T-helper 17 cell (primary cell): Measurements from ENCODE around the gene UBQLN4. TPM values are rescaled to one million over a fixed set of nuclear protein-coding genes. Genes with fewer than 3 reads are reported as not detected.

ENCODE experiments used
- ATAC-seq: fragments of 150-1000 bp; cut with Tn5 transposase; 2 replicates; pipeline ENCODE4 v1.10.0; 2021; ENCODE audit warnings: mild to moderate bottlenecking, moderate library complexity
- DNase-seq, 3 donors: peaks; one replicate each; pipeline versions ENCODE4 v3.0.0 to v3.0.0-alpha.2; 2020 to 2021
- H3K9me3 ChIP-seq: one replicate; pipeline ENCODE4 v1.7.0; 2013; ENCODE audit warnings: low read length, mild to moderate bottlenecking; ENCODE audit not compliant: control insufficient read depth, poor library complexity, severe bottlenecking
- H3K27ac Mint-ChIP-seq: one replicate; pipeline ENCODE4 v1.8.0; 2022; ENCODE audit warnings: mild to moderate bottlenecking, moderate library complexity, mixed read lengths
- H3K27me3 Mint-ChIP-seq: one replicate; pipeline ENCODE4 v1.8.0; 2022; ENCODE audit warnings: mixed read lengths
- H3K36me3 Mint-ChIP-seq: one replicate; pipeline ENCODE4 v1.8.0; 2022; ENCODE audit warnings: low read depth, mixed read lengths
- H3K4me1 Mint-ChIP-seq: one replicate; pipeline ENCODE4 v1.8.0; 2022; ENCODE audit warnings: mild to moderate bottlenecking, mixed read lengths
- H3K4me3 Mint-ChIP-seq: one replicate; pipeline ENCODE4 v1.8.0; 2022; ENCODE audit warnings: mild to moderate bottlenecking, moderate library complexity, mixed read lengths
- total RNA-seq, 4 donors: library from RNA in 2 of 4; stranded (reverse) in 2 of 4; gene quantifications; one replicate each; pipeline ENCODE4 v1.2.3 and lab custom pipeline; 2022 to 2026

The UBQLN4 gene
- total RNA-seq, 2 donors from 2014 or later: 21.9 to 22.7 TPM

DNA sequence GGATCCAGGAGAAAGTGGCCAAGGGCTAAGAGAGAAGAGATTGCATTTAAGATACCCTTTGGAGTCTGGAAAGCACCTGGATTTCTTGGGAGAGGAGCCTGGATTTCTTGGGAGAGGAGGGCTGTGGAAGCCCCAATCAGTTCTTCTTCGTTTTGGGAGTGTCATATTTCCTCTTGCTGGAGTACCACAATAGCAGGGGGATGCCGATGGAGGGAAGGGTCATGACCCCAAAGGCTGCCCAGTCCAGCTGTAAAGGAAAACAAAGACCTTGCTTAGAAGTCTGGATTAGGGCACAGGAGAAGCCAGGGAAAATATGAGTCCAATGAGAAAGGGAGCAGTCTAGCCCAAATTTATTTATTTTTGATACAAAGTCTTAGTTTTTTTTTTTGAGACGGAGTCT, 44.2 kb downstream of the UBQLN4 start:
- ATAC-seq (no peak), DNase-seq (no peak)
- peak overlapping the region; percentile 84 for H3K27ac Mint-ChIP-seq
- peaks cover 12% of the 10 kb centered on the region for H3K36me3 Mint-ChIP-seq
- no peaks in the 10 kb centered on the region for H3K9me3 ChIP-seq
- peaks cover 27% of the 10 kb centered on the region for H3K4me1 Mint-ChIP-seq
- H3K4me3 Mint-ChIP-seq: no peak overlapping the region
- H3K27me3 Mint-ChIP-seq: no peaks in the 10 kb centered on the region

- Mint-ChIP-seq H3K36me3 (peaks cover 7% of the 10 kb centered on the region), H3K27me3 (no peaks in the 10 kb centered on the region), H3K4me3 (no peak overlapping the region), H3K27ac (peak overlapping the region; percentile 72), H3K4me1 (peaks cover 22% of the 10 kb centered on the region)
- no peaks in the 10 kb centered on the region for H3K9me3 ChIP-seq
- DNase-seq (no peak), ATAC-seq (no peak)
These were observed 46.8 kb downstream of the UBQLN4 start for GRCh38 chr1:156006666-156007376.

DNA sequence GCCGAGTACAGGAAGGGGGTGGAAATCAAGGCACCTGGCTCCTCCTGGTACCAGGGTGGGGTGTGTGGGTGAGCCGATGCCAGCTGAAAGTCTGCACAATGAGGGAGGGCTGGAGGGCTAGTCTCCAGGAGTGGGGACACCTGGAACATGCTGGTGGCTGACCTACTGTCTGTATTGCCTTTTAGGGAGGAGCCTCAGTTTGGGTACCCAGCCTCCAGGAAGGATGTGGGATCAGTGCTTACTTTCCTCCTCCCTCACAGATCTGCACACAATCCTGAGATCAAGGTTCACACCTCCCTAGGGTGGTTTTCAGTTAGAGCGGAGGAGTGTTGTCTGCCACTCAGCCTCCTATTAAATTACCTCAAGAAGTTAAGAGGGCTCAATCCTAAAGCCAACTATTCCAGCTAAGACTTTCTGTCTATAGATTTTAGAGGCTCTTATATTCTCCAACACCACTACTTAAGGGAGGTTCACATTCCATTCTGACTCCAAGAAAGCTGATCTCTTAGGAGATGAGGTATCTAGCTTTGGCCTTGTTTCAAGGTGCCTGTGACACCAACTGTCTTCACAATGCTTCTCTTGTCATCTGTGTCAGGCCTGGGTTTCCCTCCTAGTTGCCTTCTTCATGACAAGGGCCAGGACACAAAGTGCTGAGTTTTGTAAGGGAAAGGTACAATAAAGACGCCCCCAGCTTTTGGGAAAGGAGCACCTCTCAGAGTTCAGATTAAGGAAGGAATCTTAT, 48.6 kb downstream of the UBQLN4 start:
- Mint-ChIP-seq H3K27me3 (no peaks in the 10 kb centered on the region), H3K36me3 (no peaks in the 10 kb centered on the region), H3K4me1 (peaks cover 21% of the 10 kb centered on the region), H3K27ac (peak overlapping the region; percentile 74), H3K4me3 (peak overlapping the region; percentile 21)
- DNase-seq: no peak
- ATAC-seq: peak; percentile 86
- H3K9me3 ChIP-seq: no peaks in the 10 kb centered on the region

GRCh38 chr1:156003923-156004188, 49.7 kb downstream of the UBQLN4 start:
- peaks cover 18% of the 10 kb centered on the region for H3K4me1 Mint-ChIP-seq
- no peak for ATAC-seq
- H3K27me3 Mint-ChIP-seq: no peaks in the 10 kb centered on the region
- DNase-seq: no peak
- H3K9me3 ChIP-seq: no peaks in the 10 kb centered on the region
- no peaks in the 10 kb centered on the region for H3K36me3 Mint-ChIP-seq
- no peak overlapping the region for H3K27ac Mint-ChIP-seq
- H3K4me3 Mint-ChIP-seq: no peak overlapping the region

GRCh38 chr1:156002188-156002911, 51.2 kb downstream of the UBQLN4 start:
- no peak for ATAC-seq
- Mint-ChIP-seq H3K4me3 (no peak overlapping the region), H3K27me3 (no peaks in the 10 kb centered on the region), H3K4me1 (peaks cover 15% of the 10 kb centered on the region), H3K27ac (peak overlapping the region; percentile 19), H3K36me3 (no peaks in the 10 kb centered on the region)
- no peaks in the 10 kb centered on the region for H3K9me3 ChIP-seq
- DNase-seq: no peak

DNA sequence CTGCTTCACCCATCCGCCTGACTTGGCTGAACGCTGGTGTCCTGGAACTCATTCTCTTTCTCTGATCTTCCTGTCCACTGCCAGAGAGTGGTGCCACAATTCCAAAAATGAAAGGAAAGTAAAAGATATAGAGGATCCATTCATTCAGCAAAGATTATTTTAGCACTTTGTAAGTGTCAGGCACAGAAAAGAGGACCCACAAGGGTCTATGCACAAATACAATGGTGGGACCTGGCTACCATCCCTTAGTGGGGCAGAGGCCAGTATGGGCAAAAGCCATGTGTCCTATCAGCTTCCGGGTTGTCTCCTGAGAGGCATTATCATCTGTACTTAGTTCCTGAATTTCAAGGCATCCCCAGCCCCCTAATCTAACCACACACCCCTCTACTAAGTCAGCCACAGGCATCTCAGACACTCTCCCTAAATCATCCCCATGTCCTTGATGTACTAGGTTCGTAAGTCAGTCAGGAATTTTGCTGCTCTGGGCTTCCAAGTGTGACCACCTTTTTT, 51.9 kb downstream of the UBQLN4 start:
- Mint-ChIP-seq H3K36me3 (no peaks in the 10 kb centered on the region), H3K27me3 (no peaks in the 10 kb centered on the region), H3K4me3 (no peak overlapping the region), H3K27ac (peak overlapping the region; percentile 67), H3K4me1 (peaks cover 14% of the 10 kb centered on the region)
- DNase-seq (no peak), ATAC-seq (no peak)
- H3K9me3 ChIP-seq: no peaks in the 10 kb centered on the region

DNA sequence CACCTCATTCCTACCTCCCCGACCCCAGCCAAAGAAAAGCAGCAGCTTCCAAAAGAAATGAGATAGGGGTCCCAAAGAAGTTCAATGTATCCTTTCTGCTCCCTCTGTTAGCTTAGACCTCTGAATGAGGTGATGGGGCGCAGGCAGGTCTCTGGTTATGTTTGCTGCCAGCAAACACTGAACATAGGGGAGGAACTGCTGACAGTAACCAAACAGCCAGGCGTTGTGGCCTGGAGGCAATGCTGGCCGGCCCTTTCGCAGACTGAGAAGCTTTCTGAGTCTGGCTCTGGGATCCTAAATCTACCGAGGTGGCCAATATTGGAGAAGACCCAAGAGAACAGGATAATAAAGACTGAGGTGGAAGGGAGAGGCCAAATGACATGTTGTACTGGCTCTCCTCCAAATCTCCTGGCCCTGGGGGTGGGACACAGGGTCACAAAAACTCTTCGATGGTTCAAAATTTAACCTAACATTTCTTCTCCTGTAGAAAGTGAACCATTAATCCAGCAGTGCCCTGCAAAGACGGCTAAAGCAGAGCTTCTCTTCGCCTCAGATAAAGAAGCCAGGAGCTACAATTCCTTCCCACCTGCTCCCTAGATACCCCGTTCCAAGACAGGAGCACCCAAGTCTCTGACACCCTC, 52.5 kb downstream of the UBQLN4 start:
- no peaks in the 10 kb centered on the region for H3K36me3 Mint-ChIP-seq
- H3K4me3 Mint-ChIP-seq: no peak overlapping the region

GRCh38 chr1:155999964-156000363, 53.6 kb downstream of the UBQLN4 start:
- Mint-ChIP-seq H3K27me3 (no peaks in the 10 kb centered on the region), H3K36me3 (no peaks in the 10 kb centered on the region)
- H3K9me3 ChIP-seq: no peaks in the 10 kb centered on the region

More for the DNA sequence above, 52.5 kb downstream of the UBQLN4 start:
- H3K4me1 Mint-ChIP-seq: peaks cover 13% of the 10 kb centered on the region
- H3K27me3 Mint-ChIP-seq: no peaks in the 10 kb centered on the region
- no peak for DNase-seq
- no peak for ATAC-seq
- H3K27ac Mint-ChIP-seq: peak overlapping the region; percentile 67
- H3K9me3 ChIP-seq: no peaks in the 10 kb centered on the region

GRCh38 chr1:155996166-155996565, 57.4 kb downstream of the UBQLN4 start:
- no peak for DNase-seq
- no peak overlapping the region for H3K27ac Mint-ChIP-seq

More at GRCh38 chr1:155999964-156000363, 53.6 kb downstream of the UBQLN4 start:
- no peak overlapping the region for H3K4me3 Mint-ChIP-seq
- DNase-seq (no peak), ATAC-seq (no peak)
- no peak overlapping the region for H3K27ac Mint-ChIP-seq
- peaks cover 9% of the 10 kb centered on the region for H3K4me1 Mint-ChIP-seq

DNA sequence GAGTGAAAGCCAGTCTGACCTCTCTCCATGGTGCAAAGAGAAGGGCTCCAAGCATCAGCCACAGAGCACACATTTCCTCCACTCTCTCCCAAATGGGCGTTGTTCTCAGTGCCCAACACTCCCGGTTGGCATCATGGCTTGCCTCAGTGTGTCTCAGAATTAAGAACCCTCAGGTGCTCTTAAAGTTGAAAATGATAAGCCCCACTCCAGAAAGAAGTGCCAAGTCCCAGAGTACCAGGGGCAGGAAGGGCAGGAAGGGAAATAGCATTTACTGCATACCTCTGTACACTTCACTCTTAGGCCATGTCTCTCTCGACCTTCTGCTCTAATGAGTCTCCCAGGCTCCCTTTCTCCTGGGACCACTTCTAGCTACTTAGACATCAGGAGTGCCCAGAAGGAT, 60.0 kb downstream of the UBQLN4 start:
- Mint-ChIP-seq H3K27me3 (no peaks in the 10 kb centered on the region), H3K4me3 (no peak overlapping the region), H3K36me3 (no peaks in the 10 kb centered on the region), H3K4me1 (peaks cover 14% of the 10 kb centered on the region), H3K27ac (peak overlapping the region; percentile 29)
- no peaks in the 10 kb centered on the region for H3K9me3 ChIP-seq
- ATAC-seq (no peak), DNase-seq (no peak)

More at GRCh38 chr1:155996166-155996565, 57.4 kb downstream of the UBQLN4 start:
- H3K27me3 Mint-ChIP-seq: no peaks in the 10 kb centered on the region
- no peak for ATAC-seq
- H3K4me3 Mint-ChIP-seq: no peak overlapping the region
- no peaks in the 10 kb centered on the region for H3K36me3 Mint-ChIP-seq
- H3K4me1 Mint-ChIP-seq: peaks cover 6% of the 10 kb centered on the region
- H3K9me3 ChIP-seq: no peaks in the 10 kb centered on the region

DNA sequence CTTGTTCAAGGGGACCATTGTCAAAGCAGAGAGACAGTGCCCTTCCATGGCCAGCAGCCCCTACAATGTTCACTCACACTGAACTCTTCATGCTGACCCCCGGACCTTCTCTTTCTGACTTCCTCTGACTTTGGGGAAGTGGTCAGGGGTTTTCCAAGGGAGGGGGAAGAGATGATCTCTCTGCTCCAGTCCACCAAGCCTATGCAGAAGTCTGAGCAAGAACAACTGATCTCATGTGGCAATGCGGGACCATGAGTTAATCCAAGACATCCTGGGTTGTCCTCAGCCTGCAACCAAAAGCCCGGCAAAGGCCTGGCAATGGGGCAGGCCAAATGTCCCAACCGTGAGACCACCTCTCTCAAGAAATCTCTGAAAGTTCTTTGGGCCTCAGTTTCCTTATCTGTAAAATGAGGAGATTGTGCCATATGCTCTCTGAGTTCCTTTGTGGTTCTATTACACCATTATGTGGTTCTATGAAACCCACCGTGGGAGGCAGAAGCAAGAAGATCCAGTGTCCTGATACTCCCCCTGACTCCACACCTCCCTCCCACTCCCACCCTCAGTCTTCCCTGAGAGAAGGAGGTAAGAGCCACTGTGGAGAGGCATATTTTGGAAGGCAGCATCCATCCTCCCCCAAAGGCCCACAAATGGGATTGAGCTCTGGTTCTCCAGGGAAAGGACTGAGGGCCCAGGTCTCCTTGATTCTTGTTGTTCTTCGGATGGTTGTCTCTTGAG, 63.4 kb downstream of the UBQLN4 start:
- ATAC-seq: peak; percentile 20
- H3K4me3 Mint-ChIP-seq: no peak overlapping the region
- H3K4me1 Mint-ChIP-seq: peaks cover 9% of the 10 kb centered on the region
- no peaks in the 10 kb centered on the region for H3K27me3 Mint-ChIP-seq
- no peaks in the 10 kb centered on the region for H3K36me3 Mint-ChIP-seq
- H3K9me3 ChIP-seq: no peaks in the 10 kb centered on the region
- no peak overlapping the region for H3K27ac Mint-ChIP-seq
- no peak for DNase-seq

- DNase-seq: peak; percentile 51 to 77 (median 66)
- ATAC-seq: peak; percentile 98
- no peaks in the 10 kb centered on the region for H3K9me3 ChIP-seq
- H3K27ac Mint-ChIP-seq: no peak overlapping the region
- H3K4me1 Mint-ChIP-seq: peaks cover 7% of the 10 kb centered on the region
- H3K36me3 Mint-ChIP-seq: no peaks in the 10 kb centered on the region
- H3K27me3 Mint-ChIP-seq: no peaks in the 10 kb centered on the region
- H3K4me3 Mint-ChIP-seq: no peak overlapping the region
These were observed 64.2 kb downstream of the UBQLN4 start for GRCh38 chr1:155989242-155990004.
